Glutamatergic neuron (in vitro differentiated cells): ENCODE results near the gene KCNC1. TPM values are rescaled to one million over a fixed set of nuclear protein-coding genes. Genes with fewer than 3 reads are reported as not detected.

Experiments
- DNase-seq: peaks from one replicate; pipeline ENCODE4 v3.0.0; 2022
- H3K27ac Mint-ChIP-seq: one replicate; pipeline ENCODE4 v1.8.0; 2020; ENCODE audit warnings: mild to moderate bottlenecking, mixed read lengths, inconsistent platforms; ENCODE audit not compliant: unreplicated experiment
- H3K27me3 Mint-ChIP-seq: one replicate; pipeline ENCODE4 v1.8.0; 2020; ENCODE audit warnings: mild to moderate bottlenecking, moderate library complexity, mixed read lengths, inconsistent platforms; ENCODE audit not compliant: unreplicated experiment
- H3K36me3 Mint-ChIP-seq: one replicate; pipeline ENCODE4 v1.8.0; 2020; ENCODE audit warnings: mild to moderate bottlenecking, mixed read lengths, inconsistent platforms; ENCODE audit not compliant: unreplicated experiment
- H3K4me1 Mint-ChIP-seq: one replicate; pipeline ENCODE4 v1.8.0; 2020; ENCODE audit warnings: mild to moderate bottlenecking, low read depth, mixed read lengths, inconsistent platforms; ENCODE audit not compliant: unreplicated experiment
- H3K4me3 Mint-ChIP-seq: one replicate; pipeline ENCODE4 v1.8.0; 2020; ENCODE audit warnings: mild to moderate bottlenecking, mixed read lengths, inconsistent platforms; ENCODE audit not compliant: unreplicated experiment
- H3K9me3 Mint-ChIP-seq: one replicate; pipeline ENCODE4 v1.8.0; 2020; ENCODE audit warnings: mild to moderate bottlenecking, moderate library complexity, mixed read lengths, inconsistent platforms; ENCODE audit not compliant: unreplicated experiment
- total RNA-seq: library from RNA; stranded (reverse); fragmentation: NEBNext Ultra II Directional; extraction: Animal tissue kit (Norgen Biotek cat#: 25700); gene quantifications from one replicate; pipeline ENCODE4 v1.2.1, GENCODE V29; 2021; ENCODE audit not compliant: unreplicated experiment
- TF ChIP-seq, protein P1 (sequence below): fragments of 200-600 bp; sonication (generic); IDR thresholded peaks from one replicate; pipeline ENCODE4 v1.5.0; 2021; ENCODE audit not compliant: partially characterized antibody, unreplicated experiment

The KCNC1 gene
- total RNA-seq, 1 donor from 2014 or later = 12.6 TPM

- H3K36me3 Mint-ChIP-seq = peaks cover 17% of the 10 kb centered on the region
These were observed 52.4 kb downstream of the KCNC1 start for GRCh38 chr11:17786824-17787525.

GRCh38 chr11:17788084-17788483 lies 53.5 kb downstream of the KCNC1 start:
- H3K4me3 Mint-ChIP-seq = no peak overlapping the region
- no peaks in the 10 kb centered on the region for H3K9me3 Mint-ChIP-seq
- TF ChIP-seq, protein P1, sequence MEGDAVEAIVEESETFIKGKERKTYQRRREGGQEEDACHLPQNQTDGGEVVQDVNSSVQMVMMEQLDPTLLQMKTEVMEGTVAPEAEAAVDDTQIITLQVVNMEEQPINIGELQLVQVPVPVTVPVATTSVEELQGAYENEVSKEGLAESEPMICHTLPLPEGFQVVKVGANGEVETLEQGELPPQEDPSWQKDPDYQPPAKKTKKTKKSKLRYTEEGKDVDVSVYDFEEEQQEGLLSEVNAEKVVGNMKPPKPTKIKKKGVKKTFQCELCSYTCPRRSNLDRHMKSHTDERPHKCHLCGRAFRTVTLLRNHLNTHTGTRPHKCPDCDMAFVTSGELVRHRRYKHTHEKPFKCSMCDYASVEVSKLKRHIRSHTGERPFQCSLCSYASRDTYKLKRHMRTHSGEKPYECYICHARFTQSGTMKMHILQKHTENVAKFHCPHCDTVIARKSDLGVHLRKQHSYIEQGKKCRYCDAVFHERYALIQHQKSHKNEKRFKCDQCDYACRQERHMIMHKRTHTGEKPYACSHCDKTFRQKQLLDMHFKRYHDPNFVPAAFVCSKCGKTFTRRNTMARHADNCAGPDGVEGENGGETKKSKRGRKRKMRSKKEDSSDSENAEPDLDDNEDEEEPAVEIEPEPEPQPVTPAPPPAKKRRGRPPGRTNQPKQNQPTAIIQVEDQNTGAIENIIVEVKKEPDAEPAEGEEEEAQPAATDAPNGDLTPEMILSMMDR = no peak
- no peaks in the 10 kb centered on the region for H3K4me1 Mint-ChIP-seq
- H3K27me3 Mint-ChIP-seq = peaks cover 8% of the 10 kb centered on the region
- H3K27ac Mint-ChIP-seq = no peak overlapping the region
- DNase-seq = no peak
- peaks cover 17% of the 10 kb centered on the region for H3K36me3 Mint-ChIP-seq

More at GRCh38 chr11:17786824-17787525, 52.4 kb downstream of the KCNC1 start:
- Mint-ChIP-seq H3K4me3 (no peak overlapping the region), H3K9me3 (no peaks in the 10 kb centered on the region), H3K27ac (no peak overlapping the region), H3K27me3 (peaks cover 8% of the 10 kb centered on the region), H3K4me1 (no peaks in the 10 kb centered on the region)
- no peak for DNase-seq
- TF ChIP-seq, protein P1 = no peak

DNA sequence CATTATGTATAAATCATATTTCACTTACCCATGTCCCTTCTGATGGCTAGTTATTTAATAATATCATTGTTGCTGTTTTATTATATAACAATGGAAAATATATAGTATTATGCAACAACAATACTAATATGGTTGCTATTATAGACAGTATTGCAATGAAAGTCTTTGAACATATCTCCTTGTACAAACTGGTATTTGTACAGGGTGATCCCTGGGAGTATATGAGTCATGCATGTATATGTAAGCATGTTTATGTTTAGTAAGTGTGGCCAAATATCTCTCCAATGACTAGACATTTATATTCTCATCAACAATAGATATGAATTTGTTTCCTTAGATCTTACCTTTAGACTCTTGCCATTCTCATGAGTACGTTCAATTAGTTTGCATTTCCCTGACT lies 55.9 kb downstream of the KCNC1 start:
- Mint-ChIP-seq H3K27ac (no peak overlapping the region), H3K4me3 (no peak overlapping the region), H3K4me1 (no peaks in the 10 kb centered on the region), H3K36me3 (peaks cover 14% of the 10 kb centered on the region), H3K27me3 (peaks cover 11% of the 10 kb centered on the region), H3K9me3 (peaks cover 1% of the 10 kb centered on the region)
- DNase-seq = no peak
- TF ChIP-seq, protein P1 = no peak

DNA sequence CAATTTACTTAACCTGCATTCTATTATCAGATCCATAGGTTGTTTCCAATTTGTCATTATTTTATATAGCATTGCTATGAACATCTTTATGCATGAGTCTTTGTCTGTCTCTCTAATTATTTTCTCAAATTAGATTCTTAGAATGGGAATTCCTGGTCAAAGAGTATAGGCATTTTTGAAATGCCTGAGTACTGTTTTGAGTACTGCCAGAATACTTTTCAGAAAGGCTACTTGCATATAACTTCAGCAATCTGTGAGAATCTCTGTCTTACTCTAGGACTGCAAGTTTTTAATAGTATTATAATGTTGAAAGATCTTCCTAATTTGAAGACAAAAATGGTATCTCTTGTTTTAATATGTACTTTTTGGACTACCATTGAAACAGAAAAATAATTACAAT lies 56.6 kb downstream of the KCNC1 start:
- Mint-ChIP-seq H3K9me3 (peaks cover 1% of the 10 kb centered on the region), H3K4me3 (no peak overlapping the region), H3K27ac (no peak overlapping the region), H3K27me3 (peaks cover 9% of the 10 kb centered on the region), H3K4me1 (no peaks in the 10 kb centered on the region), H3K36me3 (peaks cover 9% of the 10 kb centered on the region)
- TF ChIP-seq, protein P1 = no peak
- DNase-seq = no peak

DNA sequence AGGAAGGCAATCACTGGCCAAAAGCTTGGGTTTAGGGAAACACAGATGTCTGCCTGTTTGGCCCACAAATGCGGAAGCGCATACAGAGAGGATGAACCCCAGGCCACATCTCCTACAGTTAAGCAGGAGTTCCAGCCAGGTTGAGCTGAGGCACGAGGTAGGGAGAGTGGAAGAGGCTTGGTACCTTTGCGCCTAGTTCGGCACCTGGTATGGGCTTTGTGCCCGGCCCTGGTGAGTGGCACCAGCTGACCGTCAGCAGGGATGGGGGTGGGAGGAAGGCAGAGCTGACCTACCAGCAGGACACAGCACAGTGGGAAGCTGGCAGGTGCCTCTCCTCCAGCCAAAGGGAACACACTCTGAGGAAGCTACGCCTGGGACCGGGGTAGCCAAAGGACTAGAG lies 57.6 kb downstream of the KCNC1 start:
- no peak overlapping the region for H3K27ac Mint-ChIP-seq
- TF ChIP-seq, protein P1 = no peak
- peaks cover 9% of the 10 kb centered on the region for H3K27me3 Mint-ChIP-seq
- H3K4me3 Mint-ChIP-seq = no peak overlapping the region
- H3K9me3 Mint-ChIP-seq = peaks cover 1% of the 10 kb centered on the region
- no peak for DNase-seq
- no peaks in the 10 kb centered on the region for H3K4me1 Mint-ChIP-seq
- H3K36me3 Mint-ChIP-seq = peaks cover 9% of the 10 kb centered on the region
